Type B pancreatic cell (in vitro differentiated cells): Measurements from ENCODE around the gene GFOD1. TPM values are rescaled to one million over a fixed set of nuclear protein-coding genes. Genes with fewer than 3 reads are reported as not detected.
"Not testable (repeated sequence)": the region's sequence is repeated elsewhere in the genome, so short reads cannot be mapped to it uniquely, and the experiment has no call there.

Experiments
- DNase-seq: peaks from one replicate; pipeline ENCODE4 v3.0.0; 2021; ENCODE audit warnings: mixed read lengths; ENCODE audit not compliant: unreplicated experiment; ENCODE audit errors: extremely low spot score
- H3K27ac Mint-ChIP-seq: 2 replicates; pipeline ENCODE4 v1.8.0; 2021; ENCODE audit warnings: mild to moderate bottlenecking, mixed read lengths
- H3K27me3 Mint-ChIP-seq: 2 replicates; pipeline ENCODE4 v1.8.0; 2021; ENCODE audit warnings: mixed read lengths
- H3K36me3 Mint-ChIP-seq: 2 replicates; pipeline ENCODE4 v1.8.0; 2021; ENCODE audit warnings: mixed read lengths
- H3K4me1 Mint-ChIP-seq: one replicate; pipeline ENCODE4 v1.8.0; 2021; ENCODE audit warnings: mixed read lengths; ENCODE audit not compliant: unreplicated experiment
- H3K4me3 Mint-ChIP-seq: 2 replicates; pipeline ENCODE4 v1.8.0; 2021; ENCODE audit warnings: mild to moderate bottlenecking, mixed read lengths
- H3K9me3 Mint-ChIP-seq: 2 replicates; pipeline ENCODE4 v1.8.0; 2021; ENCODE audit warnings: mixed read lengths
- CTCF ChIP-seq: fragments of 200-600 bp; sonication (generic); conservative IDR thresholded peaks from 2 replicates; pipeline ENCODE4 v1.5.0; 2021; ENCODE audit warnings: antibody characterized with exemption, mild to moderate bottlenecking
- total RNA-seq: library from RNA; stranded (reverse); gene quantifications from 2 replicates; pipeline ENCODE4 v1.2.1, GENCODE V29; 2021; ENCODE audit warnings: low replicate concordance

GFOD1 gene
- total RNA-seq, 1 donor from 2014 or later, result 4.8 TPM

GRCh38 chr6:13515912-13516311 lies 28.5 kb upstream of the GFOD1 start:
- Mint-ChIP-seq H3K4me1 (peaks cover 5% of the 10 kb centered on the region), H3K36me3 (no peaks in the 10 kb centered on the region), H3K9me3 (peaks cover 8% of the 10 kb centered on the region), H3K27ac (no peak overlapping the region), H3K27me3 (no peaks in the 10 kb centered on the region), H3K4me3 (no peak overlapping the region)
- TF ChIP-seq CTCF, result no peak
- no peak for DNase-seq

- no peaks in the 10 kb centered on the region for H3K36me3 Mint-ChIP-seq
- no peak overlapping the region for H3K4me3 Mint-ChIP-seq
- no peak for TF ChIP-seq CTCF
- no peaks in the 10 kb centered on the region for H3K9me3 Mint-ChIP-seq
- DNase-seq, result no peak
- H3K4me1 Mint-ChIP-seq, result peaks cover 13% of the 10 kb centered on the region
- H3K27ac Mint-ChIP-seq, result no peak overlapping the region
- H3K27me3 Mint-ChIP-seq, result no peaks in the 10 kb centered on the region
Observed at GRCh38 chr6:13513626-13514502, 26.5 kb upstream of the GFOD1 start.

- no peak for DNase-seq
- no peak overlapping the region for H3K27ac Mint-ChIP-seq
- peaks cover 19% of the 10 kb centered on the region for H3K4me1 Mint-ChIP-seq
- H3K36me3 Mint-ChIP-seq, result no peaks in the 10 kb centered on the region
- H3K9me3 Mint-ChIP-seq, result peaks cover 4% of the 10 kb centered on the region
- no peak for TF ChIP-seq CTCF
- H3K27me3 Mint-ChIP-seq, result no peaks in the 10 kb centered on the region
- no peak overlapping the region for H3K4me3 Mint-ChIP-seq
Observed at GRCh38 chr6:13512900-13513299, 25.5 kb upstream of the GFOD1 start.

DNA sequence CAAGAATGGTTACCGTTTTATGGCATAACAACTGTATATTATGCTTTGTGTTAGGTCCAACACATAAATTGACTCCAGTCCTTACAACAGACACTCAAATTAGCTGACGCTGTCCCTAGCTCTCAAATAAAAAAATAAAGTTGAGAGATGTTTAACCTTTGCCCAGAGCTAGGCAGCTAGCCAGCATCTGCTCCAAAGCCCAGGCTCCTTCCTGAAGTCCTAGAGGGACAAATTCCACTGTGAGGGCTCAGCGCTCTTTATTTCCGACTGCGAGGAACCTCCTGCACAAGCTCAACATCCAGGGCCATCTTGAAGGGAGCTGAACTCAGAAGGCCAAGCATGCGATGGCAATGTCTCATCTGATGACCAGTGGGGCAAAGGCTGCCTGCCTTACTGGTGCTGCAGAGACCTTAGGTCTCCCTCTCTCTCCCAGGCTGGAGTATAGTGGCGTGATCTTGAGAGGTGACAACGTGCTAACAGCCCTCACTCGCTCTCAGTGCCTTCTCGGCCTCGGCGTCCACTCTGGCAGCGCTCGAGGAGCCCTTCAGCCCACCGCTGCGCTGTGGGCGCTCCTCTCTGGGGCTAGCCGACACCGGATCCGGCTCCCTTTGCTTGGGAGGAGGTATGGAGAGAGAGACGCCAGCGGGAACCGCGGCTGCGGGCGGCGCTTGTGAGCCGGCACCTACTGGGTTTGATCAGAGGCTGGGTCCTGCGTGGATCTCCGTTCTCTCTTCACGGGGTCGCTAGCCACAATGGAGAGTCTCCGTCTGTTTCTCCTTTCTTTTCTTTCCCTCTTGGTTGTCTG lies 24.7 kb upstream of the GFOD1 start:
- DNase-seq, result peak; percentile 49
- no peak overlapping the region for H3K27ac Mint-ChIP-seq
- TF ChIP-seq CTCF, result no peak
- H3K4me3 Mint-ChIP-seq, result no peak overlapping the region
- H3K9me3 Mint-ChIP-seq, result peaks cover 4% of the 10 kb centered on the region
- H3K4me1 Mint-ChIP-seq, result peaks cover 19% of the 10 kb centered on the region
- H3K27me3 Mint-ChIP-seq, result no peaks in the 10 kb centered on the region
- H3K36me3 Mint-ChIP-seq, result no peaks in the 10 kb centered on the region

DNA sequence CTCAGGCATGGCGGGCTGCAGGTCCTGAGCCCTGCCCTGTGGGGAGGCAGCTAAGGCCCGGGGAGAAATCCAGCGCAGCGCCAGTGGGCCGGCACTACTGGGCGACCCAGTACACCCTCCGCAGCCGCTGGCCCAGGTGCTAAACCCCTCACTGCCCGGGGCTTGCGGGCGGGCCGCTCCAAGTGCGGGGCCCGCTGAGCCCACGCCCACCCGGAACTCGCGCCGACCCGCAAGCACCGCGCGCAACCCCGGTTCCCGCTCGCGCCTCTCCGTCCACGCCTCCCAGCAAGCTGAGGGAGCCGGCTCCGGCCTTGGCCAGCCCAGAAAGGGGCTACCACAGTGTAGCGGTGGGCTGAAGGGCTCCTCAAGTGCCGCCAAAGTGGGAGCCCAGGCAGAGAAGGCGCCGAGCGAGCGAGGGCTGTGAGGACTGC lies 23.8 kb upstream of the GFOD1 start:
- not testable (repeated sequence) for H3K27me3 Mint-ChIP-seq, H3K27ac Mint-ChIP-seq, H3K4me3 Mint-ChIP-seq, H3K9me3 Mint-ChIP-seq, H3K36me3 Mint-ChIP-seq
- peak; percentile 62 for DNase-seq
- H3K4me1 Mint-ChIP-seq, result peaks cover 19% of the 10 kb centered on the region

GRCh38 chr6:13510433-13510832 lies 23.0 kb upstream of the GFOD1 start:
- H3K36me3 Mint-ChIP-seq, H3K4me3 Mint-ChIP-seq, H3K27ac Mint-ChIP-seq, H3K9me3 Mint-ChIP-seq, H3K27me3 Mint-ChIP-seq: not testable (repeated sequence)
- peaks cover 22% of the 10 kb centered on the region for H3K4me1 Mint-ChIP-seq
- DNase-seq, result peak; percentile 8
